LNCaP clone FGC (cell line): ENCODE data around the gene MACROD2.
A peak's percentile ranks its signal among the peaks of the same experiment; 100 is the strongest.

ENCODE experiments used
- DNase-seq: peaks from one replicate; pipeline ENCODE4 v3.0.0-alpha.2; 2011; ENCODE audit warnings: low read depth
- H3K4me3 ChIP-seq: 2 replicates; pipeline ENCODE4 v1.5.1; 2011; ENCODE audit warnings: mild to moderate bottlenecking, low read depth, low read length, control low read depth
- TF ChIP-seq, protein P1 (sequence below): IDR thresholded peaks from 2 replicates; pipeline ENCODE4 v1.5.1; 2012; ENCODE audit warnings: mild to moderate bottlenecking; ENCODE audit not compliant: control insufficient read depth, insufficient read depth; ENCODE audit errors: extremely low read depth

The MACROD2 gene

DNA sequence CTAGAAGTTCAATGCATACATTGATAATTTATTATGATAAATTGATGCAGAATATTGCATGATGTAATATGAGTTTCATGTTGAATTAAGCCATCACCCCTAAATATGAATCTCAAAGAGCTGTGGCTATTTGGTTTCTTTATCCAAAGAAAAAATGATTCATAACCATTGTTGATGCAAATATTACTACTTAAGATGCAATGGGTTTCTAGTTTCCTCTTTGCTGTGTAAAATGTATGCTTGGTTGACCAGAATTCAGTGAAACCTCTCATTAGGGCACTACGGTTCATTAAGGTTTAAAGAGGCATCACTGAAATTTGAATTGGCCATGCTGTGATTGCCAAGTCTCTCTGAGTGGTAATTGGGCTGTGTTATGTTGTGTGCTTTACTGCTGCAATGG, 834.6 kb downstream of the MACROD2 start:
- TF ChIP-seq, protein P1, sequence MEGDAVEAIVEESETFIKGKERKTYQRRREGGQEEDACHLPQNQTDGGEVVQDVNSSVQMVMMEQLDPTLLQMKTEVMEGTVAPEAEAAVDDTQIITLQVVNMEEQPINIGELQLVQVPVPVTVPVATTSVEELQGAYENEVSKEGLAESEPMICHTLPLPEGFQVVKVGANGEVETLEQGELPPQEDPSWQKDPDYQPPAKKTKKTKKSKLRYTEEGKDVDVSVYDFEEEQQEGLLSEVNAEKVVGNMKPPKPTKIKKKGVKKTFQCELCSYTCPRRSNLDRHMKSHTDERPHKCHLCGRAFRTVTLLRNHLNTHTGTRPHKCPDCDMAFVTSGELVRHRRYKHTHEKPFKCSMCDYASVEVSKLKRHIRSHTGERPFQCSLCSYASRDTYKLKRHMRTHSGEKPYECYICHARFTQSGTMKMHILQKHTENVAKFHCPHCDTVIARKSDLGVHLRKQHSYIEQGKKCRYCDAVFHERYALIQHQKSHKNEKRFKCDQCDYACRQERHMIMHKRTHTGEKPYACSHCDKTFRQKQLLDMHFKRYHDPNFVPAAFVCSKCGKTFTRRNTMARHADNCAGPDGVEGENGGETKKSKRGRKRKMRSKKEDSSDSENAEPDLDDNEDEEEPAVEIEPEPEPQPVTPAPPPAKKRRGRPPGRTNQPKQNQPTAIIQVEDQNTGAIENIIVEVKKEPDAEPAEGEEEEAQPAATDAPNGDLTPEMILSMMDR, result no peak
- DNase-seq, result no peak
- H3K4me3 ChIP-seq, result no peak overlapping the region

DNA sequence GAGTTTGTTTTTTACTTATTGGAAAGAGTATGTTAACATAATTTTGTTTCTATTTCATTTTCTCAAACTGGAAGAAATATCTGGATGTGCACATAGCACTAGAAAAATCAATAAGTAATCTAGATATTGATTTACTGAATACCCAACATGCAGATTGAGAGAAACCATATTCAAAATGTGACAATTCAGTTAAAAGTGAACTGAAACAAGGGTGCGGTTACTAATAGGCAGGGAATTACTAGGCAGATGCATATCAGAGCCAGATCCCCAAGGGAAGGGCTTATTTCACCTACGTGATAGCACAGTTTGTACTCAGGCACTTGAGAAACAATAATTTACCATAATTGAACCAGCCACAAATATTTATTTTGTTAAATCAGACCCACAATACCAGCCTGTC, 835.1 kb downstream of the MACROD2 start:
- TF ChIP-seq, protein P1, result no peak
- no peak overlapping the region for H3K4me3 ChIP-seq
- no peak for DNase-seq

DNA sequence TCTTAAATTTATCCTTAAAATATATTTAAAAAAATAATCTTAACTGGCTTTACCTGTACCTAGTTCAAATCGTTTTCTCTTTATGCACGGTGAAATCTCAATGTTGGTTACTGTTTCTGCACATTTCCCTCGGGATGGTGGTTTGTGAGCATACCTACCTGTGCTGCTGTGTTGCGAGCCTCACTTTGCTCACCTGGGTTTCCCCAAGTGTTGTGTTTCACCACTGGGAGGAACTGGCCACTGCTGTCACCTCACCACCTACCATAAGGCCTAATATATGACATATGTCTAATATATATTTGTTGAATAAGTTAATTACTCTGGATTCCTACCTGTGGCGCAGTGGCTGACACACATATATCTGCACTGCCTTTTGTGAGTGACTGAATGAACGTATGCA, 835.6 kb downstream of the MACROD2 start:
- TF ChIP-seq, protein P1, result no peak
- no peak overlapping the region for H3K4me3 ChIP-seq
- no peak for DNase-seq

DNA sequence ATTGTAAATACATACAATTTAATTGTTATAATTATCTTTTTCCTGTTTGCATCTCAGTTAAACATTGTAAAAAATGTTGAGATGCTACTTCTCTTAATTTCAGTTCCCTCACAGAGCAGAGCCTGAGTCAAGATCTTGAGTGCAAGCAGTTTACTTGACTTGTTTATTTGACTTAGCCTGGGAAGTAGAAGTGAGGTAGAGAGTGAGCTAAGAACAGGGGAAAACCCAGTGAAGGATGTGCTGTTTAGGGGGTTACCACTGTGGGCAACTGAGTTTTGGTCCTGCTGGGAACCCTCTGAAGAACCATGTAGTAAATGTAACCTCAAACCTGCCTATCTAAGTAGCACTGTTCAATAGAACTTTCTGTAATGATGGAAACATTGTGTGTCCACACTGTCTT, 837.3 kb downstream of the MACROD2 start:
- TF ChIP-seq, protein P1, result no peak
- no peak for DNase-seq
- no peak overlapping the region for H3K4me3 ChIP-seq

DNA sequence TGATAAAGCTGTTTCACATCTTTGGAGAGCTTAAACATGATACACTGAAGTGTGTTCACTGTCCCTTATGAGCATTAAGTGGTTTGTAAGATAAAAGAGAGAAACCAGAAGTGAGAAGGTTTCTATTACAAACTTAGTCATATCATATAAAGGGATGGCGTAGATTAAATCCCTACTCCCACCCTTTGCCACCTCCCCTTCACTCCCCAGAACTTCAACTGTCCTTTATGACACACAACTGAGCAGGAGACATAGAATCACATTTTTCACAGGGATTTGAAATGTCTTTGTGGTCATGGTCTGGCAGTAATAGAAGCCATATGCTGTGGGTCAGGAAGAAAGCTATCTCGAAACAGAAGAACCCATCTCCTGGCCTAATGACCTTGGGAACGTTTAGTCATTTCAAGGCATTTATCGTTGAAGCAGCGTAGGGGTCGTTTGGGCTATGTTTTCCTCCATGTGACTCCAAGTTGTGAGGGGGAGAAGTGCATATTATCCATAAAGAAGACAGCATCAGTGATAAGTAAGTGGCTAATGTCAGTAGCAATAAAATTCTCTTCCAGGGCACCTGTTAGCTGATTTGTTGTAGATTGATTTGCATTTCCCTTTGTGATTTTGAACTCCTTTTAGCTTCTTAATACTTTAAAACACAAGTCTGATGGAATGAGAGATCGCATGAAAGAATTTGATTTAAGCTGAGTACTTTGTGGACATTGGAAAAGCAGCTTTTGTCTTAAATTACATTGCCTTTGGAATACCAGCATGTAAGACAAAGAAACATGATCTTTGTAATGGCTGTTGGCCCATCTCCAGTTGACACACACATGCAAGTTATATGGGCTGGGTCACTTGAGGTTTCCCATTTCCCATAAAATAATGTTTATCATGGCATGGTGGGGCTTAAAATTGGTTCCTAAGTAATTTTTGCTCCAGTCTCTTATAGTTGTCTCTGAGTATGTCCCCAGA, 843.6 kb downstream of the MACROD2 start:
- no peak overlapping the region for H3K4me3 ChIP-seq
- DNase-seq, result peak; percentile 74
- TF ChIP-seq, protein P1, result no peak

DNA sequence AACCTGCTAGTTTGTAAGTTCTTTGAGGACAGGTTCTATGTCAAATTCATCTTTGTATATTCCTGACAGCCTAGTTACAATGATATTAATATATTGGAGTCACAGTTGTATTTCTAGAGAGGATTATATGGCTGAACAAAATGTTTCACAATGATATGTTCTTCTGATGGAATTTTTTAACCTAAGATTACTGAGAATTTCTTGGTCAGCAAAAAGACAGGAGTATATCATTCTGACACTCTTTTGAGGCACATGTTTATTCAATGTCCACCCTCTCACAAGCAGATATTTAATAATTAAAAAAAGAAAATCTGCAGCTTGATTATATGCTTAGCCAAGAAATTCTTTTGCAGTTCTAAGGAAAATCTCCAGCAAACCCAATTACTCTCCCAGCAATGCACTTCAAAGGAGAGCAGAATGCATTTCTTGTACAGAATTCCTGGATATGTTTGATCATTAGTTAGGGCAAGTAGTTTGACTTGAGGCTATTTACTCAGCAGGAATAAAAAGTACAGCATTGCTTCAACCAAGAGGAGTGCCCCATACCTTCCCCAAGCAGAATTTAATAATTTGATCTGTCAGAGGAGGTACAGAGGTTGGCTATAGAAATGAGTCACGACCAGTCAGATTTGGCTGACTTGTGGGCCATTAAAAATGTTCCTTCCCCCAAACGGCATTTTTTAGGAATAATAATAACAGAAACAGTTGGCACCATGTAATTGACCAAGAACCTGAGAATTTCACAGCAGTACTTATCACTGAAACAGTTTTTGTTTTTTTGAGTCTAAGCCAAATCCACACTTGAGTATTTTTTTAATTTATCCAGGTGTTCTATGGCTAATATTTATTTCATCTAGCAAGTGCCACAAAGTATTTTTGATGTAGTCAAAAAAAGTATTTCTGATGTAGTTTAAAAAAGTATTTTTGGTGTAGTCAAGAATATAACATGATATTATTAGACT, 850.2 kb downstream of the MACROD2 start:
- TF ChIP-seq, protein P1, result no peak
- no peak for DNase-seq
- H3K4me3 ChIP-seq, result no peak overlapping the region
